Retinal pigment epithelial cell (primary cell): Measurements from ENCODE around the gene GUCA2A.

Experiments used
- DNase-seq: peaks from one replicate; pipeline ENCODE4 v3.0.0-alpha.2; 2010; ENCODE audit warnings: low read depth
- H3K4me3 ChIP-seq: 2 replicates; pipeline ENCODE4 v1.5.1; 2011; ENCODE audit warnings: mild to moderate bottlenecking, low read length, control low read depth, moderate library complexity
- CTCF ChIP-seq: conservative IDR thresholded peaks from 2 replicates; pipeline ENCODE4 v1.5.1; 2011; ENCODE audit warnings: low read depth, low read length, control low read depth, inconsistent platforms

Gene GUCA2A

GRCh38 chr1:42163114-42163513, 1.4 kb downstream of the GUCA2A start:
- no peak for TF ChIP-seq CTCF
- no peak overlapping the region for H3K4me3 ChIP-seq
- DNase-seq: no peak

GRCh38 chr1:42162181-42162580, 2.4 kb downstream of the GUCA2A start:
- H3K4me3 ChIP-seq: no peak overlapping the region
- DNase-seq: no peak
- TF ChIP-seq CTCF: no peak

- no peak for DNase-seq
- no peak overlapping the region for H3K4me3 ChIP-seq
- no peak for TF ChIP-seq CTCF
These were observed 6.4 kb downstream of the GUCA2A start for GRCh38 chr1:42158189-42158588.

GRCh38 chr1:42157667-42158066, 6.9 kb downstream of the GUCA2A start:
- peak; percentile 2 for TF ChIP-seq CTCF
- no peak for DNase-seq
- H3K4me3 ChIP-seq: no peak overlapping the region

- DNase-seq: no peak
- no peak for TF ChIP-seq CTCF
These were observed 9.2 kb downstream of the GUCA2A start for GRCh38 chr1:42155362-42155761.

GRCh38 chr1:42154685-42155084, 9.9 kb downstream of the GUCA2A start:
- TF ChIP-seq CTCF: no peak
- no peak for DNase-seq
- H3K4me3 ChIP-seq: no peak overlapping the region

More at GRCh38 chr1:42155362-42155761, 9.2 kb downstream of the GUCA2A start:
- no peak overlapping the region for H3K4me3 ChIP-seq

- DNase-seq: no peak
- TF ChIP-seq CTCF: no peak
- H3K4me3 ChIP-seq: no peak overlapping the region
These were observed 10.9 kb downstream of the GUCA2A start for GRCh38 chr1:42153624-42154023.
